ENCODE data around the gene ARHGEF25. TPM values are rescaled to one million over a fixed set of nuclear protein-coding genes. Genes with fewer than 3 reads are reported as not detected.

Gene ARHGEF25
- total and polyA plus RNA-seq, 2 of the 13 experiments (the other 11 are each of a cell fraction or from before 2014, with no cell fraction given) = 11.5 to 12.5 TPM

GRCh38 chr12:57590864-57591781 is 20.1 kb upstream of the ARHGEF25 start, which contains the start of gene PIP4K2C (continued):
- TF ChIP-seq CSRNP2 (CRISPR knock-in tag; conservative IDR thresholded peaks at IDR 0.05; ENCODE audit: low read depth) = no peak
- no peak for TF ChIP-seq KDM3A (CRISPR knock-in tag; IDR thresholded peaks at IDR 0.05; ENCODE audit: low read depth)
- TF ChIP-seq ZBTB10 (CRISPR knock-in tag; IDR thresholded peaks at IDR 0.05; ENCODE audit: borderline replicate concordance) = no peak
- no peak for TF ChIP-seq SKIL (CRISPR knock-in tag; IDR thresholded peaks at IDR 0.05; ENCODE audit: borderline replicate concordance)
- 0 out of 2 replicates have a peak, but pooled peaks have one; percentile 76 for TF ChIP-seq ZNF512 (CRISPR knock-in tag; IDR thresholded peaks at IDR 0.05)
- no peak for TF ChIP-seq CENPT (CRISPR knock-in tag; IDR thresholded peaks at IDR 0.05; ENCODE audit: low read depth)
- TF ChIP-seq ZNF331 (CRISPR knock-in tag; IDR thresholded peaks at IDR 0.05) = peak; percentile 50
- no peak for TF ChIP-seq MLLT10 (CRISPR knock-in tag; IDR thresholded peaks at IDR 0.05)
- no peak for TF ChIP-seq ZNF18 (CRISPR knock-in tag; IDR thresholded peaks at IDR 0.05; ENCODE audit: insufficient replicate concordance)
- TF ChIP-seq ESRRA (CRISPR knock-in tag; IDR thresholded peaks at IDR 0.05; ENCODE audit: low read depth) = no peak
- no peak for TF ChIP-seq KDM5A (IDR thresholded peaks at IDR 0.05; ENCODE audit: borderline replicate concordance, low read length)
- no peak; the same call in 1 of the 2 replicates for TF ChIP-seq ZNF782 (CRISPR knock-in tag; IDR thresholded peaks at IDR 0.05; ENCODE audit: borderline replicate concordance)
- peak; percentile 76; the same call in 1 of the 2 replicates for TF ChIP-seq ZNF547 (CRISPR knock-in tag; IDR thresholded peaks at IDR 0.05)
- no peak for TF ChIP-seq ZBTB3 (CRISPR knock-in tag; IDR thresholded peaks at IDR 0.05; ENCODE audit: borderline replicate concordance, low read depth)
- TF ChIP-seq IRX3 (CRISPR knock-in tag; IDR thresholded peaks at IDR 0.05; ENCODE audit: borderline replicate concordance, low read depth) = no peak
- no peak for TF ChIP-seq SRF (IDR thresholded peaks at IDR 0.05; ENCODE audit: low read depth, low read length)
- TF ChIP-seq KLF6 (CRISPR knock-in tag; IDR thresholded peaks at IDR 0.05) = peak; percentile 75; the same call in 1 of the 2 replicates
- no peak for TF ChIP-seq ONECUT2 (CRISPR knock-in tag; IDR thresholded peaks at IDR 0.05)
